Stimulated activated CD4-positive, alpha-beta T cell treated with anti-CD3 and anti-CD28 coated beads, TNF-alpha, amount 100 ng/mL, for 48 hours (primary cell): ENCODE measurements around the gene SGIP1.
"Not testable (repeated sequence)": the region's sequence is repeated elsewhere in the genome, so short reads cannot be mapped to it uniquely, and the experiment has no call there.

Experiments used
- DNase-seq, 3 donors: peaks; one replicate each; pipeline ENCODE4 v3.0.0-alpha.2; 2020; ENCODE audit warnings: low read depth in 3 of 3

The SGIP1 gene

DNA sequence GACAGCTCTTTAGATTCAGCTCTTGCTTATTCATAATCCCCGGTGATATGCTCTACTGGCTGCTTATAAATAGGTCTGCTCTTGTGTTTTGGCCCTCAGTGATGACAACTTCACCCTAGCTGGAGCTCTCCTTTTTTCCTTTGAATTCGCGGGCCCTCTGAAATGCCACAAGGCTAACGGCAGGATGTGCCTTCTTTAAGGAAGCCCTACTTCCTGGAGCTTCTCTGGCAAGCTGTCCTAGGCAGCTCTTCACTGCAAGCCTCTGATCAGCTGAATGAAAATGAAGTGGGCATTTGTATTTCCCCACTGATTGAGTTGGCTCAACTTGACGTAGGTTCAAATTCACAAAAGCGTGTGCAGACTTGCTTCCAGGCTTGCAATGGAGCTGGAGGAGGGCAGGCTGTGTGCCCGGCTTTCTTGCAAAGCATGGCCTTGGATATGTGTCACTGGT is 22.2 kb downstream of the SGIP1 start:
- no peak for DNase-seq

DNA sequence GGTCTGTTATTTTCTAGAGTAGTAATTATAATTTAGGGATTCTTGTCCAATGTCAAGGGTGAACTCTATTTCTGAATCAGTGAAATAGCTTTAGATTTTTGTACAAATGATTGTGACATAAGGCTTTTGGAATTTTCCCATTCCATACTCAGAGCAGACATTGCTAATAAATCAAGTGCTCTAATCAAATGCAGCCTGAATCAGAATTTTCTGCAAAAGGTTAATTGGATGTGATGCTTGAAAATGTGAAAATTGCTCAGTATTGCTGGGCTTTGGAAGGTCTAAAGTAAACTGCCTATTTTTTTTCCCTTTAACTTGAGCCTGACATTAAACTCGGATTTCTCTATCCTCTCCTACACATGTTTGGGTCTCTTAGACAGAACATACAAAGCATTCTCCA is 23.2 kb downstream of the SGIP1 start:
- no peak for DNase-seq

DNA sequence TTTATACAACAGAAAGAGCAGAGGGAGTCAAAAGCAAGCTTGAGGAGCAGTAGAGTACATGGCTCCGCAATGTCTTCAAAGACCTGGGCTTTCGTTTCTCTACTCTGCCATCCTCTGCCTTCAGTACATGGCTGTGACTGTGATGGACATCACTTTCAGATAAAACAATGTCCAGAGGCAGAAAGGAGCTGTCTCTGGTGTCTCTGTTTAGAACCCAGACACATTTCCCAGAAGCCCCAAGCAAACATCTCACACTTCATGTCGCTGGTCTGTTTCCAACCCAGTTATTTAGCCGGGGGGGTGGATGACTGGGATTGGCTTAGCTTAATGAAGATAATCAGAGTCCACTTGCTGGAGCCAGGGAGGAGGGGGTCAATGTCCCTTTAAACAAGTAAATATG is 25.6 kb downstream of the SGIP1 start:
- no peak for DNase-seq

DNA sequence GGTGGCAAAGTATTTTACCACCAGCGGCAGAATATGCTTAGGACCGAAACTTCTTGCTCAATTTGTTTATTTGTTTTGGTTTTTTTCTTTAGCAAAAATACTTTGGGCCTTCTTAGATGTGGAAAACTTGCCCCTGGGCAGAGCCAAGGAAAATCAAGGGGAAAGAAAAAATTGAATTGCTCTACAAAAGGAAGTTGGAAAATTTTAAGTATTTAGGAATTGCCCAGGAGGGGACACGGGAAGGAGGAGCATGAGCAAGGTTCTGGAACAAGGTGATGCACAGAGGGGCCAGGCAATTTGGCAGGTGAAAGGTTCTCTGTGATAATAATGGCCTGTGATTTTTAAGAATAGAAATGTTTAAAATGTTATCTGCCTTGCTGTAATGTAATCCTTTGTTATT is 28.6 kb downstream of the SGIP1 start:
- DNase-seq = no peak

DNA sequence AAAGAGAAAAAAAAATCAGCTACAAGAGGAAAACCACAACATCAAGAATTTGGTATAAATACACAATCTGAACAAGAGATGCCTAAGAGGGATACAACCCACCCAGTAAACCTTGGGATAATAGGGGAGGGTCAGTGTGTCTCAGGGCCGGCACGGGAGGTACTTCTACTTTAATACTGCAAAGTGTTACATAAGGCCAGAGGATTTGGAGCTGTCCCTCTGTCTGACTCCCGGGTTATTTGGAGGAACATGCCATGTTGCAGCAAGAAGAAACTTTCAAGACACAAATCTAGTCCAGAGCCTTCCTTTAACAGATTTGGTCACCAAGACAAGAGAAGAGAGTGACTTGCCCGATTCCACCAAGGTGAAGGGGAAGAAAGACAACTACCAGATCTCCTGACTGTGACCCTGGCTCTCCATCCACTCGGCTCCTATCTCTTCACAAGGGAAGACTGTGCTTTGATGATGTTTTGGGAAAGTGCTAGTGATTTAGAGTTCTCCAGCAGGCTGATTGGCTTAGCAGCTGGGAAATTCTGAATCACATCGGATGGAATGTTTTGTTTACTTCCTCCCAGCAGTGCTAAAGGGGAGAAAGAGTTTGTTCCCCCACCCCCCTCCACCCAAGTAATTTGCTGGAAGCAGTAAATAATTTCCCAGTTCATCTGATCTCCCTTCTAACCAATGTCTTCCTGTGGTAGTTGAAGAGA is 29.3 kb downstream of the SGIP1 start:
- DNase-seq = no peak

DNA sequence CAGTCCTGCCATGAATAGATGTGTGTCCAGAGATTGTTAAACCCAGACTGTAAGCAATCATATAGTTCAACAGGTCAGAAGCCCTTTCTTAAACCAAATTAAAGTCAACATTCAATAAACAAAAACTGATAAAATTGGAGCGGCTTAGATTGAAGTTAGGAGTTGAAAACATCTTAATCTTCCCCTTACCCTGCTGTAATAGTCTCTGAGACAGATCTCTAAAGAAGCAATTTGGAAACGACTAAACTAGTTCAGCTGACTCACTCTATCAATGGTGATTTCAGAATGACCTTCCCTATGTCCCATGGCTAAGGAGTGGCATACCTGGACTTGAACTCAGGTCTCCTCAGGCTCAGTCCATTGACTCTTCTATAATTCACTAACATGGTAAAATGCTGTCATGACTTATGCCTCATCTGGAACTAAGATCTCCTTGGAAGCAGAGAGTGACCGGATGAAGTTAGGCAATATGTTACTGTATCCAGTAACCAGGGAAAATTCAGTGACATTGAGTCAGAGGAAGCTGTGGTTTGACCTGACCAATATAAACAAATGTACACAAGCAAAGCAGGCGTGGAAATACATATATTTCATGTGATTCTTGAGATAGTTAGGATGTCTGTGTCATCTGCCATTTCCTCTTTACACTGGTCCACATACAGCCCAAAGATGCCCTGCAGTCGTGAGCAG is 30.1 kb downstream of the SGIP1 start:
- DNase-seq = no peak

DNA sequence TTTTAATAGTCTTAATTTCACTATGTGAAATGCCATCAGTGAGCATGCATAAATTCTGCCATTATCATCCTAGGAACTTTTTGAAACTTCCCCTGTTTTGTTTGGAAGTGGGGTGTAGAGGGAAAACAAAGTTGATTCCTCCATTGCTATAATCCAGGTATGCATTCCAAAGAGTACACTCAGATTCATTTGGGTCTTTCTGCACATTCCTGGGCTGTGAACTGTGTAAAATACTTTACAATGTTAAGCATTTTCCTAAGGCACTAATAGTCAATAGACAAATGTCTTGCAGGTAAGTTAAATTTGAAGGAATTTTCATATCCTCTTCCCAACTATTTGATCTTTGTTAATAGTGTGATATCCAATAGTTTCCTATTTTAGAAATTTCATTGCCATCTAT is 36.2 kb downstream of the SGIP1 start:
- no peak for DNase-seq

DNA sequence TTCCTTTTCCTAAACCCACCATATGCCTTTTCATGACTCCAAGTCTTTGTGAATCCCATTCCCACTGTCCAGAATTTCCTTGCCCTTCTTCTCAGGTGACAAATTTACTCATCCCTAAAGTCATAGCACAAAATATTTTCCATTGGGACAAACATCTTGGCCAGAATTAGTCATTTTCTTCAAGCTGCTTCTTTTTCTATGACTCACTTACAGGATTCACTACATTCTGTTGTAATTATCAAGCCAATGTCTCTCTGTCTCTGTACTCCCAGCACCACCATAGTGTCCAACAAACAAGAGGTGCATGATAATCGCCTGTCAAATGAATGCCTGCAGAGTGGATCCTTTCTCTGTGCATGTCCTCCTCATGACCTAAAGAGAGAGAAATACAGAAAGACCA is 37.8 kb downstream of the SGIP1 start:
- no peak for DNase-seq

DNA sequence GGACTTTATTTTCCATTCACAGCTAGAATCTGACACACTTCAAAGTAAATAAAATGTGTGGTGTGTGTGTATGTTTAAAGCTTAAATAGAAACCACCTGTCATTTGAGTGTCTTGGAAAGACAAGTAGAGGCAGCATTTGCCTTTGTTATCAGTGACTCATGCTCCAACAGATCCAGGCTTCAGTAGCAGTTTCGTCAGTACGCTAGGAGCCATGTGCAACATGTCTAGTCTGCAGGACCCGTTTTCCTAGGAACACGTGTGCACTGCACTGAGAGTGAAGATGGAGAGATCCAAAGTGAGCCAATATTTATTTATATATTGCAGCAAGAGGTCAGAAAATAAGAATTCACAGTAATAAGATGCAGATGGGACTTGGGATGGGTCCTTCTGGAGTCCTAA is 41.8 kb downstream of the SGIP1 start:
- DNase-seq = no peak

DNA sequence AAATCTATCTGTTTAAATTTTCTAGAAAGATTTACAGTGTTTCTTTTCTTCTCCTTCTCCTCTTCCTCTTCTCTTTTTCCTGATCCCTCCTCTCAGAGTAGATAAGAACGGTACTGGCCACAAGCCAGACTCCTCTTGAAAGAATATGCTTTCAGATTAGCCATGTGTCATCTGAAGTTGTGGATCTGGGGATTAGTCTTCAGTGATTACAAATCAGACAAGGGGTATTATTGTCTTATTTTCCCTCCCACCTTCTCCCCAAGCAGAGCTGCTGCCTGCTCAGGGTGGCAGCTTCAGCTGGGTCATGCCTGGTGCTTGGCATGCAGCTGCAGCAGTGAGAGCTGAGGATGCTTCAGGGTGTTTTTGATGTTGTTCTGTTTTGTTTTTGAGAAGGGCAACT is 42.7 kb downstream of the SGIP1 start:
- DNase-seq = no peak

DNA sequence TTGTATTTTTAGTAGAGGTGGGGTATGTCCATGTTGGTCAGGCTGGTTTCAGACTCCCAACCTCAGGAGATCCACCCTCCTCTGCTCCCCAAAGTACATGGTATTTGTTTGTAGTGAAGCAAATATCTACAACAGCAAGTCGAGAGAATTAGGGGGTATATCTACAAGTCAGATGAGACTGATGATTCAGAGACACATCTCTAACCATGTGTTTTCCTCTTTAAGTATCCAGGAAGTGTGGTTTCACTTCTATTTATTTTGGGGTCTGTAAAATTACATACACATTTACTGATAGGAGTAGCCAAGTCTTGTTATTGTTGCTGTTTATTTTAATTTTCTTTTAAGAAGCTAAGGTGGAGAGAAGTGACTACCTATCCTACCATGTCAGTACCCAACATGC is 44.9 kb downstream of the SGIP1 start:
- DNase-seq = no peak

DNA sequence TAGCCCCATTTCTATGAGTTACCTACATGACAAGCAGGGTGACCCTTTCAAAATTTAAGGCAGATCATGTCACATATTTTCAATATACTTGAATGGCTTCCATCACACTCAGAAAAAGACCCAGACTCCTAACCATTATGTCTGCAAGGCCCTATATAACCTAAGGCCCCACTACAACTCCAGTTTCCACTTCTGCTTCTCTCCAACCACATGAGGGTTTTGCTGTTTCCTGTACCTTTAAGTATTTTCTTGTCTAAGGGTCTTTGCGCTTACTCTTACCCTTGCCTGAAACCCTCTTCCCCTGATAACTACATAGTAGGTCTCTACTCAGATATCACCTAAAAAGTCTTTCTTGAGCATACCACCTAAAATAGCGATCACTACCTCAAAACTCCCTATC is 46.1 kb downstream of the SGIP1 start:
- DNase-seq = no peak

DNA sequence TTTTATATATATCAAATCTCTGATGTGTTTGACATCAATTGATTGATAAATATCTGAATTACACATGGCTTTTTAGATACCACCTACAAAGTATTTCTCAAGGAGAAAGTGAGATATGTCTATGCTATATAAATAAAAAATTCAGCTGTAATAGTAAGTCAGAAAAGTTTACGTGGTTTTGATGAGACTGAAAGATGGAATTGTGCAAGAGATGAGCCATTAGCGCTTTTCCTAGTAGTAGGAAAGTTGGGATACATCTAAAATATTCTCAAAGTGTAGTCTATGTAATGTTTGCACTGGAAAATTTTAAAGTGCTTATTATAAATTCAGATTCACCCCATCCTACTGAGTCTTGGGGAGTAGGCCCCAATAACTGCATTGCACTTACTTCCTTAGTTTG is 49.1 kb downstream of the SGIP1 start:
- no peak for DNase-seq

DNA sequence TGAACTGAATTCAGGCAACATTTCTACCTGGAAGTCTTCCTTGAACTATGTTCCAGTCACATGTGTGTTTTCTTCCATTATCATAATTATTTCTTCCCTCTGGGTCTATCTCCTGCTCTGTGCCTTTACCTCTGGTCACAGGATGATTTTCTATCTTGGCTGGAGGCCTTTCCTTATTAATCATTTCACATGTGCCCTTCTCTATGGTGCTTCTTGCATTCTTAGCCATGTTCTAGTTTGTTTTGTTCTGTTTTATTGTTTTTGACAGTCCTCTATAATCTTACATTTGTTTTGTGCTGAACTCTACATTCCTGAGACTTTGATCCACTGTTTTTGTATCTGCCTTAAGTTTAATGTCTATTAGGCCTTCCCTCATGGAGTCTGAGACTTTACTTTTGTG is 51.0 kb downstream of the SGIP1 start:
- no peak for DNase-seq

DNA sequence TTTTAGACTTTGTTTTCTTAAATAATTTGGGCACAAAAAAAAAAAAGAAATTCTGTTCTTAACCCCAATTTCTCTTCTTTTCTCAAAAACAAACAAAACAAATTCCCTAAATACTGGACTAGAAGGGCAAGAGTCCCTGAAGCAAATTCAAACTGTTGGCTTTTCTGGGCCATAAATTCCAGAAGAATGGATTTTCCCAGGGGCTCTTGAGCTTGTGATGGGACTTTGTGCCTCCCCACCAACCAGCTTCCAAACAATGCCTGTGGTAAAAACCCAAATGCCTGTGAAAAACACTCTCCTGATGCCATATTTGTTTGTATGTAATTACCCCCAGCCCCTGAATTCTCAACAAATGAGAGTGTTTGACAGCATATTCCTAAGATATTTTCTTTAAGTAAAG is 55.4 kb downstream of the SGIP1 start:
- DNase-seq = no peak

DNA sequence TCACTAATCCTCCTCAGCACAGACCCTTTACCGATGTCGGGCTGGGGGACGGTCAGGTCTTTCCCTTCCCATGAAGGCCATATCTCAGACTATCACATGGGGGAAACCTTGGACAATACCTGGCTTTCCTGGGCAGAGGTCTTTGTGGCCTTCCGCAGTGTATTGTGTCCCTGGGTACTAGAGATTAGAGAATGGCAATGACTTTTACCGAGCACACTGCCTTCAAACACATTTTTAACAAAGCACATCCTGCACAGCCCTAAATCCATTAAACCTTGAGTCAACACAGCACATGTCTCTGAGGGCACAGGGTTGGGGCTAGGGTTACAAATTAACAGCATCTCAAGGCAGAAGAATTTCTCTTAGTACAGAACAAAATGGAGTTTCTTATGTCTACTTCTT is 58.2 kb downstream of the SGIP1 start:
- not testable (repeated sequence) for DNase-seq

DNA sequence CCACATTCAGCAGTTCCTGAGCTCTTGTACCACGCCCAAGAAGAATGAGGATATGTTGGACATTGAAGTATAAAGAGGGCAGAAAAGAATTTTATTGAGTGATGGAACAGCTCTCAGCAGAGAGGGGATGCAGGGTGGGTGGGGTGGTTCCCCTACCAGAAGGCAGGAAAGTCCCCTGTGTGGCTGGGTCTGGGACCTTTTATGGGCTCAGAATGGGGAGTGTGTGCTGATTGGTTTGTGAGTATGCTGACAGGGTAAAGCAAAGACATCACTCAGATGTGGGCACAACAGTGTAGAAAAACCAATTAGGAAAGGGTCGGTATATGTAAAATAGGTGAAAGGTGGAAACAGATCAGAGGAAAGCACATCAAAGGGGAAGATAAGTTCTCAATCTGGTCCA is 62.2 kb downstream of the SGIP1 start:
- no peak for DNase-seq

DNA sequence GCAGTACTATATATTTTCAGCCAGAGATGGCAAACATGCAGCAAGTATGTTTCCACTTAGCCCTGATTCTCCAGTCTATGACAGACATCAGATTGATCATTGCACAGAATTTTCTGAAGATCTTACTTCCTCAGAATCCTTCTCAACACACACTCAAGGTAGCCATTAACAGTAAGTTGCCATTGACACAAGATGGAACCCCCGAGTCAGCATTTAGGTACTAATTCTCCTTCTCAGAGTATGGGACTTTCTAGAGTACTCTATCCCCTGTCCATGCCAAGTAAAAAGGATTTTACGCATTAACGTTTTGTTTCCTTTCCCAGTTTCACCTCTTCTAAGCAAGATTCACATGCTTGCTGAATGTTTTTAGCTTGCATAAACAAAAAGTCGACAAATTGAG is 63.5 kb downstream of the SGIP1 start:
- DNase-seq = no peak

DNA sequence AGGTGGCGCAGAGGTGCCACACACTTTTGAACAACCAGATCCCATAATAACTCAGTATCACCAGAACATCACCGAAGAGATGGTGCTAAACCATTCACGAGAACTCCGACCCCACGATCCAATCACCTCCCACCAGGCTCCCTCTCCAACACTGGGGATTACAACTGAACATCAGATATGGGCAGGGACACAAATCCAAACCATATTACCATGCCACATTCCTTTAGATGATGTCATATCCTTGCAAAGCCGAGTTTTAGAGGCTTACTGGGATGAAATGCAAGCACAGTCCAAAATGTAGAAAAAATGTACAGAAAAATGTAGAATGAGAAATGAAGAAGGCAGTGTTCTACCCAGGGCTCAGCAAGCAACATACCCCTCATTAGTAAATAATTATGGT is 64.7 kb downstream of the SGIP1 start:
- DNase-seq = no peak

DNA sequence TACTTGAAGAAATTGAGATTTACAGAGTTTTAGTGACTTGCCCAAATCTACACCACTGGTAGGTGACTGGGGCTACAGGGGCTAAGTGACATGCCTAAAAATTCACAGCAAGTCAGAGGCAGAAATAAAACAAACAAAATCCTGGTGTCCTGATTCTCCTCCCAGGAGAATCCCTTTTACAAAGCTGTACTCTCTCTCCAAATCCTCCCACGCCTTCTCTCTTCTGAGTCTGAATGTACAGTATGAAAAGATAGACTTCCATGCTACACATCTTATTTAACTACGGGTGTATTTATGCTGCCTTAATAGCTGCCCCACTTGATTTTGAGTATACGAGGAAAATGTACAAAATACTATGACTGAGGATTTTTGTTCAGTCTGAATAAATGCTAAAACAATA is 65.4 kb downstream of the SGIP1 start:
- no peak for DNase-seq

DNA sequence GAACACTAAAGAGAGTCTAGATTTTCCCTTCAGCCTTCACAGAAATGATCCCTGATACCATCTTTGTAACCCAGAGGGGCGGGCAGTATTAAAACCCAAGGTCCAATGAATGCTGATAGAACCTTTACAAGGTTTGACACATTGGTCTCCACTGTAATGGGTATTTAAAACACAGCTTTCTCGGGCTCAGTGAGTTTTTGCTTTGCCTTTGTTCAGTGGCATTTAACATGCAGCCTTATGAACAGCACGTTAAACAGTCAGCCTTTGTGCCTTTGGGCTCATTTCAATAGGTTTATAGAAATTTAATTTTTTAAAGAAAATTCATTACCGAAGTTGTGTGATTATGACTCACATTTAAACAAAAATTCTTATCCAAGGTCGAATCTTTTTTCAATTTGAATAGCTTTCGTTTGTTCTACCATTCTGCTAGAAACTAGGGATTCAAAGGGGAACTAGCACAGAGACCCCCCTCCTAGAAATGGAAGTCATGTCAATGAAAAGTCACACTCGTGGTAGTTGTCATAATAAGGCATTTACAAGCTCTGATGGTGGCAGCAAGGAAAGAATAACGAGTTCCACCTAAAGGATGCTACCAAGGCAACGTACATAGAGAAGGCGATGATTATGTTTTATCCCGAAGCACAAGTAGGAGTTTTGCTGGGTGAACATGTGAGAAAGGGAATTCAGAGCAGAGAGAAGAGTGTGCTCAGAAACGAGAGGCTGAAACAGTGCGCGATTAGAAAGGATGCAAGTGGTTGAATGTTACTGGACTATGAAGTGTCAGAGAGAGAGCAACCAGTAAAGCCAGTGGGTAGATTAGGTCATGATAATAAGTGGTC is 66.2 kb downstream of the SGIP1 start:
- no peak for DNase-seq

DNA sequence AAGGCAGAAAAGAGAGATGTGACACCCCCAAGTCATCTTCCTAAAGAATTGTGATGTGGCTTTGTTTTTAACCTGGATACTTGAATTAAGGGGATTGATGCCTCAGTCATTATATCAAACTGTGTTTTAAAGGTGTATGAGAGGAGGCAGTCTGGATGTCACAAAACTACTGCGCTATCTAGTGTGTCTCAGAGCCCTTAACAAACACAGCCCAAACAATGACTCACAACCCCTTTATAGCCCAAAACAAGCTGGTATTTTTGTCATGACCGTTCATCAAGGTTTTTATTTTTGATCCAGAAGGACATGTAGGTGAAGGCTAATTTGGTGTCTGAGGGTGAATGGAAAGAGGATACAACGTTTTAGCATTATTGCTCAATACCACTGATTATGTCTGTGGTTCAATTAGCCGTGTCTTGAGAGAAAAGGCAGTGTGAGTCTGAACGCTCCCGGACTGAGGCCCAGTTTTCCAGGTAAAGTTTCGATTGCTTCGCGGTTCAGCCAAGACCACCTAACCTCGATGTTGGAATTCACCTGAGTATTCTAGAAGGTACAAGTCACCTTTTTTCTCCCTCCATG is 71.6 kb downstream of the SGIP1 start:
- no peak for DNase-seq
